ENCODE data around the gene YPEL3.

DNA sequence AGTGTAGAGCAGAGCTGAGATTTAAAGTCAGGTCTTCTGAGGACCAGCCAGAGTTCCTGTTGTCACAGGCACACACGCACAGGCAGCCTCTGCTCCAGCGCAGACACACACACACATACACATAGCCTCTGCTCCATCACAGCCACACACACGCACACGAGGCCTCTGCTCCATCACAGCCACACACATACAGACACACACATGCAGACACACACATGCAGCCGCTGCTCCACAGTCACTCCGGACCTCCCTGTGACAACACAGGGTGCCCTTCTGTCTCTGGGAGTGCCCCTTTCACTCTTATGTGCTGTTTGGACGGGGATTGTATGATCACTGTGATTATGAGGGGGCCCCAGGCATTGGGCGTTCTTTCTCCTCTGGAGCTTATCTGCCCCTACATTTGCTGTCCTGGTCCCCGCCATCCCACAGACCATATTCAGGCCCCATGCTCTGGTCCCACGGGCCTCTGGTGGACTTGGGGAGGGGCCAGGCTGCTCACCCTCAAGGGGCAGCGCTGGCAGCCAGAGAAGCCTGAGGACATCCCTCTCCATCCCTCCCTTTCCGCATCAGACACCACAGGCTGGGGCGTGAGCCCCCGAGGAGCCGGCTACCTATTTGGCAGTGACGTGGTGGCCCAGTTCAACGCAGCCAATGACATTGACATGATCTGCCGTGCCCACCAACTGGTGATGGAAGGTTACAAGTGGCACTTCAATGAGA lies 11.8 kb downstream of the YPEL3 start:
- TF ChIP-seq POLR2AphosphoS5 (IDR thresholded peaks at IDR 0.05) (no peak), POLR2A (IDR thresholded peaks at IDR 0.05) (no peak)
- TF ChIP-seq, protein P1, sequence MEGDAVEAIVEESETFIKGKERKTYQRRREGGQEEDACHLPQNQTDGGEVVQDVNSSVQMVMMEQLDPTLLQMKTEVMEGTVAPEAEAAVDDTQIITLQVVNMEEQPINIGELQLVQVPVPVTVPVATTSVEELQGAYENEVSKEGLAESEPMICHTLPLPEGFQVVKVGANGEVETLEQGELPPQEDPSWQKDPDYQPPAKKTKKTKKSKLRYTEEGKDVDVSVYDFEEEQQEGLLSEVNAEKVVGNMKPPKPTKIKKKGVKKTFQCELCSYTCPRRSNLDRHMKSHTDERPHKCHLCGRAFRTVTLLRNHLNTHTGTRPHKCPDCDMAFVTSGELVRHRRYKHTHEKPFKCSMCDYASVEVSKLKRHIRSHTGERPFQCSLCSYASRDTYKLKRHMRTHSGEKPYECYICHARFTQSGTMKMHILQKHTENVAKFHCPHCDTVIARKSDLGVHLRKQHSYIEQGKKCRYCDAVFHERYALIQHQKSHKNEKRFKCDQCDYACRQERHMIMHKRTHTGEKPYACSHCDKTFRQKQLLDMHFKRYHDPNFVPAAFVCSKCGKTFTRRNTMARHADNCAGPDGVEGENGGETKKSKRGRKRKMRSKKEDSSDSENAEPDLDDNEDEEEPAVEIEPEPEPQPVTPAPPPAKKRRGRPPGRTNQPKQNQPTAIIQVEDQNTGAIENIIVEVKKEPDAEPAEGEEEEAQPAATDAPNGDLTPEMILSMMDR (IDR thresholded peaks at IDR 0.05): no peak

Measured in suprapubic skin (tissue), 4 donors.